GM10266 (cell line): ENCODE measurements around the gene ZNF536.

Source experiments
- DNase-seq: peaks from one replicate; pipeline ENCODE4 v3.0.0; 2012; ENCODE audit errors: extremely low spot score
- TF ChIP-seq, protein P1 (sequence below): IDR thresholded peaks from 2 replicates; pipeline ENCODE4 v1.5.1; 2012; ENCODE audit warnings: mild to moderate bottlenecking, low read depth; ENCODE audit not compliant: control insufficient read depth, insufficient read depth; ENCODE audit errors: missing control alignments

The ZNF536 gene

DNA sequence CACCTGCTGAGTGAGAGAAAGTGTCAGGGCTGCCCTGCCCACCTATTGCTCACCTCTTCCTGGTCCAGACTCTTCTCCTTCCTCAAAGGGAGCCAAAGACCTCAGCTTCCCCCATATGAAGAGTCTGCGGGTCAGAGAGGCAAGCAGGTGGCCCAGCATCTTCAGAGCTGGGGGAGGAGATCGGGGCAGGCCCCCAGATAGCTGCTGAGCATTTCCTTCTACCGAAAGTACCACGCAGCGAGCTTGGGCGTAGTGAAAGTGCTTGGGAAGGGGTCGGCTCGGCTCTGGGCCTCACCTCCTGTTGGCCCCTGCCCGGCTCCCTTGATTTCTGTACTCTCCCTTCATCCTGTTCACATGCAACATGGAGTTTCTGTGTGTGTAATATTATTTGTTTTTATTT is 12.2 kb upstream of the ZNF536 start:
- DNase-seq: no peak
- TF ChIP-seq, protein P1, sequence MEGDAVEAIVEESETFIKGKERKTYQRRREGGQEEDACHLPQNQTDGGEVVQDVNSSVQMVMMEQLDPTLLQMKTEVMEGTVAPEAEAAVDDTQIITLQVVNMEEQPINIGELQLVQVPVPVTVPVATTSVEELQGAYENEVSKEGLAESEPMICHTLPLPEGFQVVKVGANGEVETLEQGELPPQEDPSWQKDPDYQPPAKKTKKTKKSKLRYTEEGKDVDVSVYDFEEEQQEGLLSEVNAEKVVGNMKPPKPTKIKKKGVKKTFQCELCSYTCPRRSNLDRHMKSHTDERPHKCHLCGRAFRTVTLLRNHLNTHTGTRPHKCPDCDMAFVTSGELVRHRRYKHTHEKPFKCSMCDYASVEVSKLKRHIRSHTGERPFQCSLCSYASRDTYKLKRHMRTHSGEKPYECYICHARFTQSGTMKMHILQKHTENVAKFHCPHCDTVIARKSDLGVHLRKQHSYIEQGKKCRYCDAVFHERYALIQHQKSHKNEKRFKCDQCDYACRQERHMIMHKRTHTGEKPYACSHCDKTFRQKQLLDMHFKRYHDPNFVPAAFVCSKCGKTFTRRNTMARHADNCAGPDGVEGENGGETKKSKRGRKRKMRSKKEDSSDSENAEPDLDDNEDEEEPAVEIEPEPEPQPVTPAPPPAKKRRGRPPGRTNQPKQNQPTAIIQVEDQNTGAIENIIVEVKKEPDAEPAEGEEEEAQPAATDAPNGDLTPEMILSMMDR: no peak

DNA sequence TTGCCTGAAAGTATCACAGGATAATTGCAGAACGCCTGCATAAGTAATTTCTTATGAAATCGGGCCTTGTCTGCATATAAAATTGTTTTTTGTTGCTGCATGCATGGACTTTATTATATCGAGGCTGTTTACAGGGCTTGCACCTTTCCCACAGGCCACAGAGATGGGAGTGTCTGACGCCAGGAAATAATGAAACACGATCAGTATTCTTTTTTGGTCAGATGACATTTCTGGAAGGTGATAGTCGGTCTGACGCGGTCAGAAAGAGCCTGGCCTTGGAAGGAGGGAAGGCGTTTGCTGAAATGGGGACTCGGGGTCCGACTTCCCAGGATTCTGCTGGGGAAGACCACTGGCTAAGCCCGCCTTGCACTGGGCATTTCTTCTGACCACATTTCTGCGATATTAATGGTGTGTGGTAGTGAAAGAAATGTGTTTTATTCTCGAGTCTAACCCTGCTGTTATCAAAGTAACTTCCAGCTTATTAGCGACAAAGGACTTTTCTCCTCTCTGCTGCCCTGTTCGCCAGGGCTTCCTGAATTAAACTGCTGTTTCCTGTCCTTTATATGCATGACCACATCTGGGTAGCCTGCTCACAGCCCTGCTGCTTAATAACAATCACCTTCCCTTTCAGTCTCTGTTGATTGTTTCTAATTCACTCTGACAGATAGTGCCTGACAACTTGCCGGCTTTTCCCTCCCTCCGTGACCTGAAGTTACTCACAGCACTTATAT is 11.6 kb upstream of the ZNF536 start:
- DNase-seq: no peak
- TF ChIP-seq, protein P1: no peak

DNA sequence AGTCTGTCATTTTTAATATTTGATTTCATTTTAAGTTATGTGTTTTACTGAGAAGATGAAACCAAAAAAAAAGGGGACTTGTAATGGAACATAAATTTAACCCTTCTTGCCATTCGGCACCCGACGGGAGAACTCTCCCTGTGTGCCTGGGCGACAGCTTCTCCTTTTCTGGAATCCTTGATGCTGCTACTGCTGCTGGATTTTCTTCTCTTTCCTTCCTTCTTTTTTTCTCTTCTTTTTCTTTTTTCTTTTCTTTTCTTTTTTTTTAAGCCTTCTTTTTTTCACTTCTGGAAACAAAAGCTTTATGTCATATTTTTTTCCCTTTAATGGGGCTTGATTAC is 11.1 kb upstream of the ZNF536 start:
- DNase-seq: no peak
- TF ChIP-seq, protein P1: no peak

DNA sequence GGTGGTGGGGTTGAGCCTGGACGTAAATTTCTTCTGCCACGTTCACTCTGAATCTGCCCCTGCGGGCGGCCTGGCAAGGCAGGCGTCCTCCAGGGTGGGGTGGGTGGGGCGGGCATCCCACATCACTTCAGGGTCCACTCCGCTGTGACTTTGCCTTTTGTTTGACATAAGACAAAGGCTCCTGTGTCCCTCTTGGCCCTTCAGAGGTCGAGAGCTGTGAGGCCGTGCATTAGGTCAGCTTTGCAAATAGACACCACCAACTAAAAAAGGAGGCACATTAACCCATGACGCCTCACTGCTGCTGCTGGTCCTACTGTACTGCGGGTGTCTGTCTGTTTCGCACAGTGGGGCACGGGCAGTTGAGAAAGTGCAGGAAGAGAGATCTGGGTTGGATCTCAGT is 10.5 kb upstream of the ZNF536 start:
- no peak for DNase-seq
- TF ChIP-seq, protein P1: no peak

DNA sequence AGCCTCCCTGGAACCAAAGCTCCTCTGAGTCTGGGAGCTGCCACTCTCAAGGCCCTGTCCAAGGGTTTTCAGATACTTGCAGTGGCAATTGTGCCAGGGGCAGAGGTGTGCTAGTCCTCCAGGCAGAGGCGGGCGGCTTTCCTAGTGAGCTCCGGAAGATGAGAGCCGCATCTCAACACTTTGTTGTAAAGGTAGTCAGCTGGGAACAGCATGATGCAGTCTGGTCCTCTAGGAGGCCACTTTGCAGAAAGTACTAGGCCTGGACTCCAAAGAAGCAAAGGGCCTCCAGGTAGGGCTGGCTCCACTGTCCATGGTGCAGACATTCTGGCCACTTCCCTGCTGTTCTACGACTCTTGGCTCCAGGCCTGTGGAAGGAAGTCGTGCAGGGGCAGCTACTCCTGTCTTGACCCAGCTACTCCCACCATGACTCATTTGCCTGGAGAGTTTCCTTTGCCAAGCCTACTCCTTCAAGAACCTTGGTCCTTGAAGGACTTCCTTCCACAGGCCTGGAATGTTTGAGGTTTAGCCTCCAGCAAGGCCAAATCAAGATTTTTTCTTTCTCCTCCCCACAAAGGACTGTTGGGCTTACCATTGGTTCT is 9.9 kb upstream of the ZNF536 start:
- DNase-seq: no peak
- TF ChIP-seq, protein P1: no peak

DNA sequence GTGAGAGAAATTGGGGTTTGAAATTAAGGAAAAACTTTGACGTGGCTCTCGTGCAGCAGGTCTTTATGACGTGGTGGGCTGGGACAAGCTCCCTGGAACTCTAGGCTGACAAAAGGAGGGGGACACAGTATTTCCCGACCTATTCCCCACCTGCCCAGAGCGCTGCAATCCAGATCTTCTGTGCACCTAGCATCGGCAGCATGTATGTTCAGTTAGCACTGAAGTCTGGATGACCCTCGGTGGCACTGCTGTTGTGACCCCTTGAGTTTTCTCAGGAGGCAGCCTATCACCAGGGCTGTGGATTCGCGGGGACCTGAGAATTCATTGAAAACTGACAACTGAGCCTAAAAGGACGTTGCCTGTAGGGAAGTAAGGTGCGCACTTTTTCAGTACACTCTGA is 9.1 kb upstream of the ZNF536 start:
- DNase-seq: no peak
- TF ChIP-seq, protein P1: no peak
